Lower leg skin (tissue), 4 donors: ENCODE results near the gene SMPDL3B. TPM values are rescaled to one million over a fixed set of nuclear protein-coding genes. Genes with fewer than 3 reads are reported as not detected.
"Not testable (repeated sequence)": the region's sequence is repeated elsewhere in the genome, so short reads cannot be mapped to it uniquely, and the experiment has no call there.

ENCODE experiments used
- DNase-seq, 2 donors: peaks; one replicate each; pipeline ENCODE4 v3.0.0-alpha.2; 2019; ENCODE audit warnings: low spot score in 2 of 2
- H3K4me3 ChIP-seq: fragments of 200-600 bp; sonication (generic); 2 replicates; pipeline ENCODE4 v1.5.1; 2017; ENCODE audit warnings: mild to moderate bottlenecking, low read depth; ENCODE audit not compliant: poor library complexity, severe bottlenecking
- POLR2A ChIP-seq, 2 donors: fragments of 450-650 bp; IDR thresholded peaks; one replicate each; pipeline ENCODE4 v1.6.1; 2016 to 2017; ENCODE audit warnings: antibody characterized with exemption in 2 of 2, mild to moderate bottlenecking in 1 of 2, moderate library complexity in 1 of 2
- WGBS, 2 donors: methylation state at CpG; one replicate each; pipeline ENCODE4 v1.1.5; 2018; 5-methylcytosine and 5-hydroxymethylcytosine counted together
- intact Hi-C: fragments of 100-400 bp; cut with DNase I; formaldehyde crosslinking; loops from one replicate; pipeline ENCODE4 v1.15.0; 2023; ENCODE audit warnings: low total_unique reads
- total RNA-seq, 4 donors: library from RNA; depleted of rRNA; stranded (reverse); fragments of >200 nt; gene quantifications; one replicate each; pipeline ENCODE4 v1.1.0, GENCODE V29; 2016
- TF ChIP-seq, protein P1 (sequence below), 3 donors: fragments of 450-650 bp; IDR thresholded peaks; one replicate each; pipeline ENCODE4 v1.5.1; 2016; ENCODE audit warnings: antibody characterized with exemption in 3 of 3, mild to moderate bottlenecking in 3 of 3, moderate library complexity in 2 of 3

Gene SMPDL3B
- total RNA-seq, 4 donors from 2014 or later = 0.55 to 3.5 (median 2.1) TPM

DNA sequence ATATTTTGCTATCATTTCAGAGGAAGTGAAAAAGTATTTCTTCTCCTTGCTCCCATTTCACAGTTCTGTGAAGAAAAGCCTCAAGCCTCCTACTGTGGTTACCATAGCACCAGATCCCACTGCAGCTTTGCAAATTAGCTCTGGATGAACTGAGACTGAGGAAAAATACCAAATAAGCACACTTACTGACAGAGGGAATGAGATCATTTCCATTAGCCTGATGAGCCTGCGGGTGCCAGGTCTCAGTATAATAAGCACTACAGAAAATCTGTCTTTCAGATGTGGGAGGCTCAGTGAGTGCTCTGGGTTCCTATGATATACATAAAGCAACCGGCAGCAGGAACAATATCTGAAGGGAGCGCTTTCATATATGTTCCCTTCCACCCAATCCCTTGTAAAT lies 46.3 kb downstream of the SMPDL3B start:
- no peak for DNase-seq
- intact Hi-C loops = no loop called here
- no peak overlapping the region for H3K4me3 ChIP-seq
- WGBS, 2 donors = 68 to 71% methylated on average over 3 of the region's 3 CpGs
- TF ChIP-seq, protein P1, sequence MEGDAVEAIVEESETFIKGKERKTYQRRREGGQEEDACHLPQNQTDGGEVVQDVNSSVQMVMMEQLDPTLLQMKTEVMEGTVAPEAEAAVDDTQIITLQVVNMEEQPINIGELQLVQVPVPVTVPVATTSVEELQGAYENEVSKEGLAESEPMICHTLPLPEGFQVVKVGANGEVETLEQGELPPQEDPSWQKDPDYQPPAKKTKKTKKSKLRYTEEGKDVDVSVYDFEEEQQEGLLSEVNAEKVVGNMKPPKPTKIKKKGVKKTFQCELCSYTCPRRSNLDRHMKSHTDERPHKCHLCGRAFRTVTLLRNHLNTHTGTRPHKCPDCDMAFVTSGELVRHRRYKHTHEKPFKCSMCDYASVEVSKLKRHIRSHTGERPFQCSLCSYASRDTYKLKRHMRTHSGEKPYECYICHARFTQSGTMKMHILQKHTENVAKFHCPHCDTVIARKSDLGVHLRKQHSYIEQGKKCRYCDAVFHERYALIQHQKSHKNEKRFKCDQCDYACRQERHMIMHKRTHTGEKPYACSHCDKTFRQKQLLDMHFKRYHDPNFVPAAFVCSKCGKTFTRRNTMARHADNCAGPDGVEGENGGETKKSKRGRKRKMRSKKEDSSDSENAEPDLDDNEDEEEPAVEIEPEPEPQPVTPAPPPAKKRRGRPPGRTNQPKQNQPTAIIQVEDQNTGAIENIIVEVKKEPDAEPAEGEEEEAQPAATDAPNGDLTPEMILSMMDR (IDR thresholded peaks at IDR 0.05) = no peak
- TF ChIP-seq POLR2A (IDR thresholded peaks at IDR 0.05) = no peak

- DNase-seq = no peak
- no peak for TF ChIP-seq POLR2A (IDR thresholded peaks at IDR 0.05)
- TF ChIP-seq, protein P1 (IDR thresholded peaks at IDR 0.05) = no peak
- no peak overlapping the region for H3K4me3 ChIP-seq
- 95 to 97% methylated on average over 3 of the region's 3 CpGs for WGBS, 2 donors
- intact Hi-C loops = no loop called here
These were observed 56.2 kb downstream of the SMPDL3B start for GRCh38 chr1:27990920-27991537.

DNA sequence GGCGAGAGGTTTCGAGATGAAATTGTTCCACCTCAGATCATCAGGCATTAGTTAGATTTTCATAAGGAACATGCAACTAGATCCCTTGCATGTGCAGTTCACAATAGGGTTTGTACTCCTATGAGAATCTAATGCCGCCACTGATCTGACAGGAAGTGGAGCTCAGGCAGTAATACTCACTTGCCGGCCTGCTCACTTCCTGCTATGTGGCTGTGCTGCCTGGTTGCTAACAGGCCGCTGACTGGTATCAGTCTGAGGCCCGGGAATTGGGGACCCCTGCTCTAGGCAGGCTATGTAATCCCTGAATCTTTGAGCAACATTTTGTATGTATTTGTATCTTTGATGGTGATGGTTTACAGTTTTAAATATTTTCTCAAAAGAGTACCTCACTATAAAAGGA lies 57.5 kb downstream of the SMPDL3B start:
- no peak for TF ChIP-seq POLR2A (IDR thresholded peaks at IDR 0.05)
- TF ChIP-seq, protein P1 (IDR thresholded peaks at IDR 0.05) = no peak
- H3K4me3 ChIP-seq = no peak overlapping the region
- intact Hi-C loops = no loop called here
- 81 to 86% methylated on average over 6 of the region's 6 CpGs for WGBS, 2 donors
- DNase-seq = no peak

- no peak overlapping the region for H3K4me3 ChIP-seq
- no peak for TF ChIP-seq POLR2A (IDR thresholded peaks at IDR 0.05)
- TF ChIP-seq, protein P1 (IDR thresholded peaks at IDR 0.05) = no peak
- intact Hi-C loops = no loop called here
- DNase-seq = no peak
- WGBS, 2 donors = 56 to 68% methylated on average over 3 of the region's 3 CpGs
These were observed 58.4 kb downstream of the SMPDL3B start for GRCh38 chr1:27993241-27993640.

- intact Hi-C loops = no loop called here
- no peak for TF ChIP-seq POLR2A (IDR thresholded peaks at IDR 0.05)
- TF ChIP-seq, protein P1 (IDR thresholded peaks at IDR 0.05) = no peak
- H3K4me3 ChIP-seq = no peak overlapping the region
- WGBS, 2 donors = 57 to 68% methylated on average over 1 of the region's 1 CpG
- no peak for DNase-seq
These were observed 59.3 kb downstream of the SMPDL3B start for GRCh38 chr1:27994060-27994459.

GRCh38 chr1:27994526-27994925 lies 59.7 kb downstream of the SMPDL3B start:
- intact Hi-C loops = not testable (repeated sequence)
- WGBS, 2 donors = 93 to 94% methylated on average over 6 of the region's 6 CpGs

More at GRCh38 chr1:27994526-27994925, 59.7 kb downstream of the SMPDL3B start:
- not testable (repeated sequence) for H3K4me3 ChIP-seq, DNase-seq
